Ovary (tissue), 3 donors: ENCODE measurements around the gene MIEN1.

Source experiments
- CTCF ChIP-seq, 3 donors: fragments of 450-650 bp in 2 of 3; fragments of 200-600 bp in 1 of 3; IDR thresholded peaks; one replicate each; pipeline versions ENCODE4 v1.5.1 to v1.8.0; 2016 to 2022; ENCODE audit warnings: antibody characterized with exemption in 3 of 3, mild to moderate bottlenecking in 1 of 3
- EP300 ChIP-seq: sonication (generic); formaldehyde crosslinking; IDR thresholded peaks from one replicate; pipeline ENCODE4 v1.6.1; 2017; ENCODE audit warnings: antibody characterized with exemption
- POLR2A ChIP-seq: fragments of 450-650 bp; IDR thresholded peaks from one replicate; pipeline ENCODE4 v1.6.1; 2017; ENCODE audit warnings: antibody characterized with exemption, mild to moderate bottlenecking, moderate library complexity
- donor health status: DM: no; HTN: no; CAD: no.

- TF ChIP-seq POLR2A (no peak), CTCF (IDR thresholded peaks at IDR 0.05) (no peak), EP300 (no peak)
Measured at GRCh38 chr17:39775031-39775430, 44.7 kb upstream of the MIEN1 start.
